Activated T-cell treated with anti-CD3 and anti-CD28 coated beads for 48 hours (primary cell): ENCODE results near the gene ZNG1F.
"Not testable (repeated sequence)": the region's sequence is repeated elsewhere in the genome, so short reads cannot be mapped to it uniquely, and the experiment has no call there.

Experiments
- DNase-seq: peaks from one replicate; pipeline ENCODE4 v3.0.0-alpha.2; 2020; ENCODE audit warnings: low read depth

Gene ZNG1F

DNA sequence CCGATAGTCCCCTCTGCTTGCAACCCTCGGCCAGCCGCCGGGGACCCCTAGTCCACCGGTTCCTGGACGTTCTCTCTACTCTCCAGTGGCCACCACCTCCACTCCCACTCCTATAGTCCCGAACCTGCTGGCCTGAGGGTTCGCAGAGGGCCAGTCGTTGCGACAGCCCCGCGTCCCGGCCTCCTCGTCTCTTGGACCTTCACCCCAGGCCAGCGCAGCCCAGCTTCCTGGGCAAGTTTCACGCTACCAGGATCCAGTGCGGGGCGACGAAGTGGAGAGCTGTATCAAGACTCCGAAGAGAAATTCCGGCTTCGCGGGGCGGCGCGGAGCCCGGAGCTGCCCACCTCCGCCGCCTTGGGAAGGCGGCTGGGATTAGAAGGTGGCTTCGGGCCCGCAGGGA lies 65.7 kb downstream of the ZNG1F start:
- not testable (repeated sequence) for DNase-seq

GRCh38 chr9:41120696-41121095 lies 68.4 kb downstream of the ZNG1F start:
- DNase-seq = not testable (repeated sequence)

- DNase-seq = not testable (repeated sequence)
These were observed 69.4 kb downstream of the ZNG1F start for GRCh38 chr9:41119719-41120118.

DNA sequence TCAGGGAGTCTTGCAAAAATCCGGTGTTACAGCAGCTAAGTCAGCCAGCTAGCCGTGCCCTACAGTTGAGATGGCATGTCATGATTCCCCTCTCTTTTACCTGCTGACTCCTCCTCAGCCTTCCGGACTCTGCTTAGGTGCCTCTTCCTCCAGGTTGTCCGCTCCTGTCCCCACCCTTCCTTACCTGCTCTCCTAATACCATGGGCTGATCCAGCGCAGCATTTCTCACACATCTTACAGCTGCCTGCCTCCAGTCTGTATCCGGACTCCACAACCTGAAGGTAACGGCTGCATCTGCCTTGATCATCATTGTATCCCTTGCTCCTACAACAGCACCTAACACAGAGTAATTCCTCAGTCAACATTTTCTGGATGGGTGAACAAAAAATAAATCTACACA lies 69.8 kb downstream of the ZNG1F start:
- not testable (repeated sequence) for DNase-seq

GRCh38 chr9:41113348-41113747 lies 75.8 kb downstream of the ZNG1F start:
- DNase-seq = not testable (repeated sequence)

DNA sequence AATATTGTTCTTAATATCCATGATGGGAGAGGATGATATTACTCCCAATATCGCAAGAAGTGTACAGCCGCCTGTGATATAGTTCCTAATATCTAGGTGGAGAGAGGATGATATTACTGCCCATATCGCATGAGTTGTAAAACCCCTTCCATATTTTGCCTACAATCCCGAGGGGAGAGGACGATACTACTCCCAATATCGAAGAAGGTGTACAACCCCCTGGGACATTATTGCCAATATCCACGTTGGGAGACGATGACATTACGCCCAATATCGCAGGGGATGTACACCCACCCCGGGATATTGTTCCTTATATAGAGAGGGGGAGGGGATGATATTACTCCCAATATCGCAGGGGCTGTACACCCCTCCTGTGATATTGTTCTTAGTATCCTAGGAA lies 77.7 kb downstream of the ZNG1F start:
- not testable (repeated sequence) for DNase-seq

- DNase-seq = not testable (repeated sequence)
These were observed 78.2 kb downstream of the ZNG1F start for GRCh38 chr9:41110913-41111312.

DNA sequence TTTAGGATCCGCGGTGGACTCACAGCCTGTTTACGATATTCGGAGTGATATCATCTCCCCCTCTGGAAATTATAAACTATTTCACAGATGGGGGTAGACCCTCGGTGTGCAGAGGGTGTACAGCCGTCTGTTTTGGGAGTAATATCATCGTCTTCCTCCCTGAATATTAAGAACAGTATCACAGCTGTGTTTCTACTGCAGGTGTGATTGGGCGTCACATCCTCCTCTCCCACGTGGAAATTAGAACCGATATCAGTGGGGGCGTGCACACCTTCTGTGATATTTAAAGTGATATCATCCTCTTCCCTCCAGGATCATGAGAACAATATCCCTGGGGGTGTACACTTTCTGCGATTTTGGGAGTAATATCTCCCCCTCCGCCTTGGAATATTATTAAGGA lies 79.9 kb downstream of the ZNG1F start:
- not testable (repeated sequence) for DNase-seq

DNA sequence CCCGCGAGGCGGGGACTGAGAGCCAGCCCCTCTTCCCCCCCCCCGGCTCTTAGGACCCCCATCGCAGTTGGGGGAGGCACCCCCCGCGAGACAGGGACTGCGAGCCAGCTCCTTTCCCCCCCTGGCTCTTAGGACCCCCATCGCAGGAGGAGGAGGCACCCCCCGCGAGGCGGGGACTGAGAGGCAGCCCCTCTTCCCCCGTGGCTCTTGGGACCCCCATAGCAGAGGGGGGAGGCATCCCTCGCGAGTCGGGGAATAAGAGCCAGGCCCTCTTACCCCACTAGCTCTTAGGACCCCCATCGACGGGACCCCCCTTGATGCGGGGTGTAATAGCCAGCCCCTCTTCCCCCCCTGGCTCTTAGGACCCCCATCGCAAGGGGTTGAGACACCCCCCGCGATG lies 80.3 kb downstream of the ZNG1F start:
- DNase-seq = not testable (repeated sequence)

DNA sequence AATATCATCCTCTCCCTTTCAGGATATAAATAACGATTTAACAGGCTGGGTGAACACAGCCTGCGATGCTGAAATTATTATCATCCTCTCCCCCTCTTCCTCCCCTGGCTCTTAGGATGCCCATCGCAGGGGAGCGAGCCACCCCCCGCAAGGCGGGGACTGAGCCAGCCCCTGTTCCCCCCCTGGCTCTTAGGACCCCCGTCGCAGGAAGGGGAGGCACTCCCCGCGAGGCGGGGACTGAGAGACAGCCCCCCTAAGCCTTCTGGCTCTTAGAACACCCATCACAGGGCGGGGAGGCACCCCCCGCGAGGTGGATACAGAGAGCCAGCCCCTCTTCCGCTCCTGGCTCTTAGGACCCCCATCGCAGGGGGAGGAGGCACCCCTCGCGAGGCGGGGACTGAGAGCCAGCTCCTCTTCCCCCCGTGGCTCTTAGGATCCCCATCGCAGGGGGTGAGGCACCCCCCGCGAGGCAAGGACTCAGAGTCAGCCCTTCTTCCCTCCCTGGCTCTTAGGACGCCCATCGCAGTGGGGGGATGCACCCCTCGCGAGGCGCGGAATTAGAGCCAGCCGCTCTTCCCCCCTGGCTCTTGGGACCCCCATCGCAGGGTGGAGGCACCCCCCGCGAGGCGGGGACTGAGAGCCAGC lies 82.5 kb downstream of the ZNG1F start:
- not testable (repeated sequence) for DNase-seq

GRCh38 chr9:41105557-41106253 lies 83.4 kb downstream of the ZNG1F start:
- DNase-seq = not testable (repeated sequence)

DNA sequence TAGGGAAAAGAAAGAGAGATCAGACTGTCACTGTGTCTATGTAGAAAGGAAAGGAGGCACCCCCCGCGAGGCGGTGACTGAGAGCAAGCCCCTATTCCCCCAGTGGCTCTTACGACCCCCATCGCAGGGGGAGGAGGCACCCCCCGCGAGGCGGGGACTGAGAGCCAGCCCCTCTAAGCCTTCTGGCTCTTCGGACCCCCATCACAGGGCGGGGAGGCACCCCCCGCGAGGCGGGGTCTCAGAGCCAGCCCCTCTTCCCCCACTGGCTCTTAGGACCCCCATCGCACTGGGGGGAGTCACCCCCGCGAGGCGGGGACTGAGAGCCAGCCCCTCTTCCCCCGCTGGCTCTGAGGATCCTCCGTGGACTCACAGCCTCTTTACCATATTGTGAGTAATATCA lies 84.6 kb downstream of the ZNG1F start:
- not testable (repeated sequence) for DNase-seq

- not testable (repeated sequence) for DNase-seq
These were observed 88.6 kb downstream of the ZNG1F start for GRCh38 chr9:41100508-41100907.

DNA sequence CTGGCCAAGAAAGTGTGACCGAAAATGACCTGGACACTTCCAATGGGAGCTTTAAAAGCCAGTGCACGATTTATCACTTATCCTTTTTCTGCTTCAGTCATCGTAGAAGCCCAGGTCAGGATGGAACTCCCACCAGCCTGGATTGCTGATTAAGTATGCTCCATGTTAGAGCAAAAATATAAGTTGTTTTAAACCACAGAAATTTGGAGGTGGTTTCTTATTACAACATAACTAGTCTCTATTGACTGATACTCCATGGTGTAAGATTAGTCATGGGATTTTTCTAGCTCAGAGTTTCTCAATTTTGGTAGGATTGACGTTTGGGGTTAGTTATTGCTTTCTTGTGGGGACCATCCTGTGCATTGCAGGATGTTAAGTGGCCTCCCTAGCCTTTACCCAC lies 90.4 kb downstream of the ZNG1F start:
- not testable (repeated sequence) for DNase-seq

DNA sequence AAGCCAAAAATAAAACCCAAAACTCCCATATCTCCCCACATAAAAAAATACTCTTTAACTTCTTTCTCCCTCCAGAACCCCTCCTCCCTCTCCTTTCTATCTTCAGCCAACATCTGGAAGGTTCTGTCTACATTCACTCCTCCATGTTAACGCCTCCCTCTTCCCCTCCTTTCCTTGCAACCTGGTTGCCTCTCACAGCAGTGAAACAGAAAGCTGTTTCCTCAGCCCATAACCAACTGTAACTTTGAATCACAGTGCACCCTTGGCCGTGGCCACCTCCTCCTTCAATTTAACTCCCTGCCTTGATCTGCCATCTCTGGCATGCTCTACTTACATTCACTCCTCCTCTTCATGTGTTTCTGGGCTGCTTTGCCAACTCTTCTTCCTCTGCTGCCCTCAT lies 94.1 kb downstream of the ZNG1F start:
- not testable (repeated sequence) for DNase-seq

GRCh38 chr9:41094010-41094773 lies 94.9 kb downstream of the ZNG1F start:
- DNase-seq = not testable (repeated sequence)

- DNase-seq = not testable (repeated sequence)
These were observed 98.2 kb downstream of the ZNG1F start for GRCh38 chr9:41090922-41091321.

- not testable (repeated sequence) for DNase-seq
These were observed 98.7 kb downstream of the ZNG1F start for GRCh38 chr9:41090386-41090785.

- not testable (repeated sequence) for DNase-seq
These were observed 100.6 kb downstream of the ZNG1F start for GRCh38 chr9:41088450-41089059.

DNA sequence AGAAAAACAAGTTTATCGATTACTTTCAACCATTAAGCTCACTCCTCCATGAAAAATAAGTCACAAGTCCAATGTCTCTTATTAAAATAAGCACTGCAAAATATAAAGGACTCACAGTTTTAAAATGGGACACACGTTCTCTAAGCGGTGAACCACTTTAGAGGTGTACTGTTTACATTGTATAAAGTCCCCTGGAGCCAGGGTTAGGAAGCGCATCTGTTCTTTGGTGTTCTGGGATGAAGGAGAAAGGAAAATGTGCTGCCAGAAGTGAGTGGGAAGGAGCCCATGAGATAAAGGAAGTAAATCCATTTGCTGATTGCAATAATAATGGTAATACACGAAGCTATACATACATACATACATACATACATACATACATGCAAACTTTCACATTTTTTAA lies 101.2 kb downstream of the ZNG1F start:
- DNase-seq = not testable (repeated sequence)

GRCh38 chr9:41087157-41087780 lies 101.8 kb downstream of the ZNG1F start:
- not testable (repeated sequence) for DNase-seq

- not testable (repeated sequence) for DNase-seq
These were observed 102.4 kb downstream of the ZNG1F start for GRCh38 chr9:41086685-41087084.
